Measurements from ENCODE around the gene MRPL12.

MRPL12 gene

GRCh38 chr17:81712468-81713003 lies 9.4 kb downstream of the MRPL12 start:
- Histone ChIP-seq H3K4me1 (peaks cover 30% of the 10 kb centered on the region), H3K4me2 (ENCODE audit: low read length) (peak overlapping the region; percentile 93), H3K4me3 (ENCODE audit: low read depth, low read length) (peak overlapping the region; percentile 81), H3K9me3 (ENCODE audit: control insufficient read depth, low read length) (no peaks in the 10 kb centered on the region), H3K36me3 (ENCODE audit: control insufficient read depth, insufficient read depth, low read length) (no peaks in the 10 kb centered on the region), H3K79me2 (peaks cover 14% of the 10 kb centered on the region), H3K9ac (peak overlapping the region; percentile 91), H2AFZ (peak overlapping the region; percentile 69), H3K27ac (peak overlapping the region; percentile 96), H3K27me3 (ENCODE audit: control insufficient read depth, insufficient read depth, low read length) (no peaks in the 10 kb centered on the region)
- peak; percentile 30 for TF ChIP-seq CTCF (IDR thresholded peaks at IDR 0.05)

- H3K4me3 ChIP-seq (ENCODE audit: low read depth, low read length), result peak overlapping the region; percentile 81
- no peaks in the 10 kb centered on the region for H3K9me3 ChIP-seq (ENCODE audit: control insufficient read depth, low read length)
These were observed 9.9 kb downstream of the MRPL12 start for GRCh38 chr17:81713004-81713555.

GRCh38 chr17:81713556-81714411 lies 10.6 kb downstream of the MRPL12 start:
- peak overlapping the region; percentile 93 for H3K4me2 ChIP-seq (ENCODE audit: low read length)
- H3K27me3 ChIP-seq (ENCODE audit: control insufficient read depth, insufficient read depth, low read length), result no peaks in the 10 kb centered on the region
- no peak for TF ChIP-seq CTCF (IDR thresholded peaks at IDR 0.05)
- H3K4me3 ChIP-seq (ENCODE audit: low read depth, low read length), result peak overlapping the region; percentile 81
- H3K4me1 ChIP-seq, result peaks cover 30% of the 10 kb centered on the region
- no peaks in the 10 kb centered on the region for H3K9me3 ChIP-seq (ENCODE audit: control insufficient read depth, low read length)
- H3K9ac ChIP-seq, result peak overlapping the region; percentile 91
- H3K27ac ChIP-seq, result peak overlapping the region; percentile 96
- H3K79me2 ChIP-seq, result peaks cover 14% of the 10 kb centered on the region
- no peaks in the 10 kb centered on the region for H3K36me3 ChIP-seq (ENCODE audit: control insufficient read depth, insufficient read depth, low read length)
- peak overlapping the region; percentile 68 for H2AFZ ChIP-seq

More at GRCh38 chr17:81713004-81713555, 9.9 kb downstream of the MRPL12 start:
- Histone ChIP-seq H2AFZ (peak overlapping the region; percentile 69), H3K27ac (peak overlapping the region; percentile 96), H3K79me2 (peaks cover 14% of the 10 kb centered on the region), H3K4me1 (peaks cover 30% of the 10 kb centered on the region), H3K27me3 (ENCODE audit: control insufficient read depth, insufficient read depth, low read length) (no peaks in the 10 kb centered on the region), H3K4me2 (ENCODE audit: low read length) (peak overlapping the region; percentile 93), H3K36me3 (ENCODE audit: control insufficient read depth, insufficient read depth, low read length) (no peaks in the 10 kb centered on the region), H3K9ac (peak overlapping the region; percentile 91)
- TF ChIP-seq CTCF (IDR thresholded peaks at IDR 0.05), result no peak

- Histone ChIP-seq H3K27ac (peak overlapping the region; percentile 96), H3K4me2 (ENCODE audit: low read length) (peak overlapping the region; percentile 93), H3K9me3 (ENCODE audit: control insufficient read depth, low read length) (no peaks in the 10 kb centered on the region), H2AFZ (no peak overlapping the region), H3K36me3 (ENCODE audit: control insufficient read depth, insufficient read depth, low read length) (no peaks in the 10 kb centered on the region), H3K4me1 (peaks cover 30% of the 10 kb centered on the region), H3K9ac (peak overlapping the region; percentile 91), H3K4me3 (ENCODE audit: low read depth, low read length) (peak overlapping the region; percentile 81), H3K27me3 (ENCODE audit: control insufficient read depth, insufficient read depth, low read length) (no peaks in the 10 kb centered on the region), H3K79me2 (peaks cover 14% of the 10 kb centered on the region)
- no peak for TF ChIP-seq CTCF (IDR thresholded peaks at IDR 0.05)
These were observed 11.4 kb downstream of the MRPL12 start for GRCh38 chr17:81714412-81715106.

All from parathyroid adenoma (tissue), 2 donors.